ENCODE measurements around the gene SDCCAG8. TPM values are rescaled to one million over a fixed set of nuclear protein-coding genes. Genes with fewer than 3 reads are reported as not detected.

Gene SDCCAG8
- total RNA-seq, 1 donor: 42.7 TPM

DNA sequence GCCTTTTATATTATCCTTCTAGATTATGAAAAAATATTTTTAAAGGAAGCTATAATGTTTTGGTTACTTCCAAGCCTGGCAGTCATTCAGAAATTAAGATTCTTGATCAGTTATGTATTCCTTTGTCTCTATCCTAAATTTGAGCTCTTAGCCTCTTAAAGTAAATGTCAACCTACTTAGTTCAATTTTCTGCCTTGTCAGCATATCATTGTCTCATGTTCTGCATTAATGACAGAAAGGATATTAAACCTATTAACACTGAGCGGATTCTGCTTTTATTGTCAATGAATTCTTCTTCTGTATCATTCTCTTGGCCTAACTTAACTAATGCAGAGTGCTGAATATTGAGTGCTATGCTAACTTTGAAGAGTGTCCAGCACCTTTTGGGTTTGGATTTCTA lies 56.0 kb downstream of the SDCCAG8 start:
- DNase-seq (ENCODE audit: insufficient read length, low spot score, missing footprints): no peak
- H3K4me3 ChIP-seq (ENCODE audit: insufficient read depth, low read length): no peak overlapping the region
- no peaks in the 10 kb centered on the region for H3K4me1 ChIP-seq (ENCODE audit: insufficient read depth, low read length)
- no peak for TF ChIP-seq CTCF (IDR thresholded peaks at IDR 0.05; ENCODE audit: extremely low read depth, low read depth, low read length)
- peaks cover 18% of the 10 kb centered on the region for H3K36me3 ChIP-seq (ENCODE audit: insufficient read depth, low read length)
- H3K4me2 ChIP-seq (ENCODE audit: insufficient read depth, low read length): no peak overlapping the region
- no peaks in the 10 kb centered on the region for H4K20me1 ChIP-seq (ENCODE audit: insufficient read depth, low read length)
- H3K79me2 ChIP-seq (ENCODE audit: insufficient read depth, low read length): peaks cover 6% of the 10 kb centered on the region
- no peak overlapping the region for H3K27ac ChIP-seq (ENCODE audit: low read depth, low read length)
- H3K27me3 ChIP-seq (ENCODE audit: insufficient read depth, low read length): no peaks in the 10 kb centered on the region
- H3K9me3 ChIP-seq (ENCODE audit: low read depth, low read length): no peaks in the 10 kb centered on the region
- H2AFZ ChIP-seq (ENCODE audit: low read length): no peak overlapping the region

DNA sequence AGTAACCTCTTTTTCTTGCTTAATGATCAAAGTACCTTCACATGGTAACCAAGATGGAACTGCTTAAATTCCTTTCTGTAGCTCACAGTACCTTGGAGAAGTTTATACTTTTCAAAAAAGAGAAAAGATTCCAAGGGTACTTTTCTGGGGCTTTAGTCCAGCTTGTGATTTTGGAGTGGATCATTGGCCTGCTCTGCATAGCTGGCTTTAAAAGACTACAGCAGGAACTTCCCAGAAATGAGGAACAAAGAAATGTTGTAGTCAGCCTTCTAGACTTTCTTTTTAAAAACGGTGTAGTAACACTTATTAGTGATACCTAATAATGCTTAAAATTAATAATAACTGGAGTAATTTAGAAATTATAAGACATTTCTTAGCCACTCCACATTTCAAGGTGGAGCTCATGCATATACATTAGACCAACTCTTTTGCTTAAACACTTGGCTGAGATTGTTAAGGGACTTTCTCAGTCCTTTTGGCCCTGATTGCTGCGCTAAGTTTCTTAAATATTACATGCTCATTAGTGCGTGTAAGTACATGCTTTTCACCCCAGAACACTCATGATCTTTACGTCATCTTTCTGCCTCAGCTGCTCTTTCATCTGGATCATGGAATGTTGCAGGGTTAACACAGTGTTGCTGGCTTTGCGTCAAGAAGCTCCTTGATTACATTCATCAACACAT lies 57.3 kb downstream of the SDCCAG8 start:
- Histone ChIP-seq H2AFZ (ENCODE audit: low read length) (no peak overlapping the region), H3K4me2 (ENCODE audit: insufficient read depth, low read length) (no peak overlapping the region), H3K27me3 (ENCODE audit: insufficient read depth, low read length) (no peaks in the 10 kb centered on the region), H3K9me3 (ENCODE audit: low read depth, low read length) (no peaks in the 10 kb centered on the region), H3K4me3 (ENCODE audit: insufficient read depth, low read length) (no peak overlapping the region), H3K27ac (ENCODE audit: low read depth, low read length) (no peak overlapping the region), H3K36me3 (ENCODE audit: insufficient read depth, low read length) (peaks cover 22% of the 10 kb centered on the region), H4K20me1 (ENCODE audit: insufficient read depth, low read length) (no peaks in the 10 kb centered on the region), H3K79me2 (ENCODE audit: insufficient read depth, low read length) (peaks cover 6% of the 10 kb centered on the region), H3K4me1 (ENCODE audit: insufficient read depth, low read length) (no peaks in the 10 kb centered on the region)
- DNase-seq (ENCODE audit: insufficient read length, low spot score, missing footprints): peak; percentile 25
- no peak for TF ChIP-seq CTCF (IDR thresholded peaks at IDR 0.05; ENCODE audit: extremely low read depth, low read depth, low read length)

- no peak for DNase-seq (ENCODE audit: insufficient read length, low spot score, missing footprints)
- no peaks in the 10 kb centered on the region for H3K27me3 ChIP-seq (ENCODE audit: insufficient read depth, low read length)
Observed at GRCh38 chr1:243313635-243314536, 58.0 kb downstream of the SDCCAG8 start.

More at GRCh38 chr1:243313635-243314536, 58.0 kb downstream of the SDCCAG8 start:
- Histone ChIP-seq H4K20me1 (ENCODE audit: insufficient read depth, low read length) (no peaks in the 10 kb centered on the region), H2AFZ (ENCODE audit: low read length) (no peak overlapping the region), H3K27ac (ENCODE audit: low read depth, low read length) (no peak overlapping the region), H3K4me2 (ENCODE audit: insufficient read depth, low read length) (no peak overlapping the region), H3K9me3 (ENCODE audit: low read depth, low read length) (no peaks in the 10 kb centered on the region), H3K79me2 (ENCODE audit: insufficient read depth, low read length) (peaks cover 6% of the 10 kb centered on the region), H3K4me1 (ENCODE audit: insufficient read depth, low read length) (no peaks in the 10 kb centered on the region), H3K36me3 (ENCODE audit: insufficient read depth, low read length) (peaks cover 24% of the 10 kb centered on the region), H3K4me3 (ENCODE audit: insufficient read depth, low read length) (no peak overlapping the region)
- TF ChIP-seq CTCF (IDR thresholded peaks at IDR 0.05; ENCODE audit: extremely low read depth, low read depth, low read length): no peak
